C4-2B (cell line): ENCODE data around the gene ATP6V0A4.
"Not testable (repeated sequence)": the region's sequence is repeated elsewhere in the genome, so short reads cannot be mapped to it uniquely, and the experiment has no call there.

Experiments
- H3K27ac ChIP-seq: fragments of 450-650 bp; 2 replicates; pipeline ENCODE4 v1.5.1; 2017
- ZFX ChIP-seq: fragments of 450-650 bp; IDR thresholded peaks from 2 replicates; pipeline ENCODE4 v1.6.1; 2017
- TF ChIP-seq, protein P1 (sequence below): fragments of 450-650 bp; conservative IDR thresholded peaks from 2 replicates; pipeline ENCODE4 v1.5.1; 2017; ENCODE audit warnings: mild to moderate bottlenecking

Gene ATP6V0A4

GRCh38 chr7:138738114-138738513 is 59.9 kb downstream of the ATP6V0A4 start:
- TF ChIP-seq ZFX: no peak
- TF ChIP-seq, protein P1, sequence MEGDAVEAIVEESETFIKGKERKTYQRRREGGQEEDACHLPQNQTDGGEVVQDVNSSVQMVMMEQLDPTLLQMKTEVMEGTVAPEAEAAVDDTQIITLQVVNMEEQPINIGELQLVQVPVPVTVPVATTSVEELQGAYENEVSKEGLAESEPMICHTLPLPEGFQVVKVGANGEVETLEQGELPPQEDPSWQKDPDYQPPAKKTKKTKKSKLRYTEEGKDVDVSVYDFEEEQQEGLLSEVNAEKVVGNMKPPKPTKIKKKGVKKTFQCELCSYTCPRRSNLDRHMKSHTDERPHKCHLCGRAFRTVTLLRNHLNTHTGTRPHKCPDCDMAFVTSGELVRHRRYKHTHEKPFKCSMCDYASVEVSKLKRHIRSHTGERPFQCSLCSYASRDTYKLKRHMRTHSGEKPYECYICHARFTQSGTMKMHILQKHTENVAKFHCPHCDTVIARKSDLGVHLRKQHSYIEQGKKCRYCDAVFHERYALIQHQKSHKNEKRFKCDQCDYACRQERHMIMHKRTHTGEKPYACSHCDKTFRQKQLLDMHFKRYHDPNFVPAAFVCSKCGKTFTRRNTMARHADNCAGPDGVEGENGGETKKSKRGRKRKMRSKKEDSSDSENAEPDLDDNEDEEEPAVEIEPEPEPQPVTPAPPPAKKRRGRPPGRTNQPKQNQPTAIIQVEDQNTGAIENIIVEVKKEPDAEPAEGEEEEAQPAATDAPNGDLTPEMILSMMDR: no peak
- H3K27ac ChIP-seq: no peak overlapping the region

DNA sequence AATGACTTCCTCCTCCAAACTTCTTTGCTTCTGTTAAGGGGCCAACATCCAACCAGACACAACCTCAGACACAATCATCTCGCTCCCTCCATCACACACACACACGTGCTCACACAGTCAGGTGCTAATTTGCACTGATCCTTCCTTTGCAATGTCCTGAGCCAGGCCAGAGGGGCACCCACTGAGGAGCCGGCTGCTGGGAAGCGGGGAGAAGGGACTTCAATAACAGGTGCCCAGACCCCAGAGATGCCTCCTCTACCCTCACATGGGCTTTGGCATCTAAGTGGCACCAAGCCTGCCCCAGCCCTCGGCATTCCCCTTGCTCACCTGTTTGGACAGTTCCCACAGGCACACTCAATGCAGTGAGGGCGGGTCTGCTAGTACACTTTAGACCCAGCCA is 62.6 kb downstream of the ATP6V0A4 start:
- H3K27ac ChIP-seq: no peak overlapping the region

DNA sequence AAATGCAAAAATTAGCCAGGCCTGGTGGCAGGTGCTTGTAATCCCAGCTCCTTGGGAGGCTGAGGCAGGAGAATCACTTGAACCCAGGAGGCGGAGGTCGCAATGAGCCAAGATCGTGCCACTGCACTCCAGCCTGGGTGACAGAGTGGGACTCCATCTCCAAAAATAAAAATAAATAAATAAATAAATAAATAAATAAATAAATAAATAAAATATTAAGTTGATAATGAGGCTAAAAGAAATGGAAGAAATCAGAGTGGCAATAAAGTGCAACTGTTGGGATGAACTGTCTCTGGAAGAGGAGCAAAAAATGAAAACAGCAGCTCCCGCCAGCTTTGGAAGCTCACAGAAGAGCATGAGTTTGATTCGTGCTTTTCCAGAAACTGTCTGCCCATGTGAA is 66.3 kb downstream of the ATP6V0A4 start:
- not testable (repeated sequence) for H3K27ac ChIP-seq

More for the DNA sequence above, 62.6 kb downstream of the ATP6V0A4 start:
- TF ChIP-seq ZFX: no peak
- TF ChIP-seq, protein P1: no peak

GRCh38 chr7:138729444-138729843 is 68.6 kb downstream of the ATP6V0A4 start:
- TF ChIP-seq ZFX: no peak; the same call in 1 of the 2 replicates
- TF ChIP-seq, protein P1: no peak
- H3K27ac ChIP-seq: no peak overlapping the region

GRCh38 chr7:138727336-138728099 is 70.5 kb downstream of the ATP6V0A4 start:
- H3K27ac ChIP-seq: no peak overlapping the region
- TF ChIP-seq, protein P1: no peak
- no peak for TF ChIP-seq ZFX

- TF ChIP-seq, protein P1: no peak; the same call in 1 of the 2 replicates
- no peak overlapping the region for H3K27ac ChIP-seq
Measured at GRCh38 chr7:138726288-138726687, 71.7 kb downstream of the ATP6V0A4 start.

DNA sequence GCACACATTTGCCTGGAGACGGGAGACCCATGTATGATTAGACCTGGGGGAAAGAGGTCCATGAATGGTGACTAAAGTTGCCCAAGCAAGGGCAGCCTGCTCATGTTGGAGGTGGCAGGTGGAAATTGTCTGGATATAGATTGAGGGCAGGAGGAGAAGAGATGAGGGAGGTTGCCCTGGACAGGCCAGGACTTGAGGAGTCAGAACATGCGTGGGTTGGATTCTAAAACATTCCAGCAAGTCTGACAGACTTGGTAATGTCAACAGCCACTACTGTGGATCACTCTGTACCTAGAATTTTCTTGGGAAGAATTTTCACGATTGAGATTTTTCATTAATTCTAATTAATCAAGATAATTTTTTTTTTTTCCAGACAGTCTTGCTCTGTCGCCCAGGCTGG is 77.7 kb downstream of the ATP6V0A4 start:
- no peak overlapping the region for H3K27ac ChIP-seq
- TF ChIP-seq ZFX: no peak
- TF ChIP-seq, protein P1: no peak

GRCh38 chr7:138716889-138717288 is 81.1 kb downstream of the ATP6V0A4 start:
- no peak for TF ChIP-seq ZFX
- TF ChIP-seq, protein P1: no peak
- no peak overlapping the region for H3K27ac ChIP-seq
